Prostate gland (tissue), 2 donors: Measurements from ENCODE around the gene NFIC.

ENCODE experiments used
- POLR2A ChIP-seq: fragments of 450-650 bp; IDR thresholded peaks from one replicate; pipeline ENCODE4 v1.6.1; 2016; ENCODE audit warnings: antibody characterized with exemption, mild to moderate bottlenecking
- POLR2AphosphoS5 ChIP-seq: sonication (generic); formaldehyde crosslinking; IDR thresholded peaks from one replicate; pipeline ENCODE4 v1.6.1; 2017; ENCODE audit warnings: antibody characterized with exemption
- TF ChIP-seq, protein P1 (sequence below), 4 experiments: fragments of 200-600 bp in 2 of 4; fragments of 450-650 bp in 2 of 4; sonication (generic) in 2 of 4; IDR thresholded peaks; 1 replicate in 3 of 4; 2 replicates in 1 of 4; pipeline ENCODE4 v1.5.1; 2016 to 2019; ENCODE audit warnings: antibody characterized with exemption in 4 of 4, mild to moderate bottlenecking in 2 of 4, moderate library complexity in 2 of 4

DNA sequence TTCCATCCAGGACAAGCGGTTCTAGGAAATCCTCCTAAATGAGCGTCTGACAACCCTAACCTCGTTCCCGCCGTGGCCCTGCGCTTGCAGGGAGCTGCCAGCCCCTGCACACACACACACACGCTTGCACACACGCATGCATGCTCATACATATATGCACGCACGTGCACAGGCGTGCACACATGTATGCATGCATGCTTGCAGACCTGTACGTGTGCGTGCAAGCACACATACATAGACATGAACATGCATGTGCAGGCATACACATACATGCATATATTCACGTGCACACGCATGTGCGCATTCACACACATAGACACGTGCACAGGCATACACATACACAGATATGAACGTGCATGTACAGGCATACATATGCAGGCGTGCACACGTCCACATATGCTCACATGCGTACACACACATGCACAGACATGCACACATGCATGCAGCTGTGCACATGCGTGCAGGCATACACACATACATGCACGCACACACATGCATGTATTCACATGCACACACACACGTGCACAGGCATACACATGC, 78.4 kb downstream of the NFIC start:
- TF ChIP-seq, protein P1, sequence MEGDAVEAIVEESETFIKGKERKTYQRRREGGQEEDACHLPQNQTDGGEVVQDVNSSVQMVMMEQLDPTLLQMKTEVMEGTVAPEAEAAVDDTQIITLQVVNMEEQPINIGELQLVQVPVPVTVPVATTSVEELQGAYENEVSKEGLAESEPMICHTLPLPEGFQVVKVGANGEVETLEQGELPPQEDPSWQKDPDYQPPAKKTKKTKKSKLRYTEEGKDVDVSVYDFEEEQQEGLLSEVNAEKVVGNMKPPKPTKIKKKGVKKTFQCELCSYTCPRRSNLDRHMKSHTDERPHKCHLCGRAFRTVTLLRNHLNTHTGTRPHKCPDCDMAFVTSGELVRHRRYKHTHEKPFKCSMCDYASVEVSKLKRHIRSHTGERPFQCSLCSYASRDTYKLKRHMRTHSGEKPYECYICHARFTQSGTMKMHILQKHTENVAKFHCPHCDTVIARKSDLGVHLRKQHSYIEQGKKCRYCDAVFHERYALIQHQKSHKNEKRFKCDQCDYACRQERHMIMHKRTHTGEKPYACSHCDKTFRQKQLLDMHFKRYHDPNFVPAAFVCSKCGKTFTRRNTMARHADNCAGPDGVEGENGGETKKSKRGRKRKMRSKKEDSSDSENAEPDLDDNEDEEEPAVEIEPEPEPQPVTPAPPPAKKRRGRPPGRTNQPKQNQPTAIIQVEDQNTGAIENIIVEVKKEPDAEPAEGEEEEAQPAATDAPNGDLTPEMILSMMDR (IDR thresholded peaks at IDR 0.05) = no peak
- TF ChIP-seq POLR2A = no peak
- no peak for TF ChIP-seq POLR2AphosphoS5
